T-helper 2 cell (primary cell): ENCODE results near the gene SHISA9.
"Not testable (repeated sequence)": the region's sequence is repeated elsewhere in the genome, so short reads cannot be mapped to it uniquely, and the experiment has no call there.

Experiments used
- DNase-seq, 5 experiments: peaks; one replicate each; pipeline versions ENCODE4 v3.0.0 to v3.0.0-alpha.2; 2012 to 2022
- total RNA-seq, 2 donors: gene quantifications; one replicate each; lab custom pipeline; 2026; lab: John Stamatoyannopoulos, UW

Gene SHISA9
- total RNA-seq: 0 reads per million in 2 donors

DNA sequence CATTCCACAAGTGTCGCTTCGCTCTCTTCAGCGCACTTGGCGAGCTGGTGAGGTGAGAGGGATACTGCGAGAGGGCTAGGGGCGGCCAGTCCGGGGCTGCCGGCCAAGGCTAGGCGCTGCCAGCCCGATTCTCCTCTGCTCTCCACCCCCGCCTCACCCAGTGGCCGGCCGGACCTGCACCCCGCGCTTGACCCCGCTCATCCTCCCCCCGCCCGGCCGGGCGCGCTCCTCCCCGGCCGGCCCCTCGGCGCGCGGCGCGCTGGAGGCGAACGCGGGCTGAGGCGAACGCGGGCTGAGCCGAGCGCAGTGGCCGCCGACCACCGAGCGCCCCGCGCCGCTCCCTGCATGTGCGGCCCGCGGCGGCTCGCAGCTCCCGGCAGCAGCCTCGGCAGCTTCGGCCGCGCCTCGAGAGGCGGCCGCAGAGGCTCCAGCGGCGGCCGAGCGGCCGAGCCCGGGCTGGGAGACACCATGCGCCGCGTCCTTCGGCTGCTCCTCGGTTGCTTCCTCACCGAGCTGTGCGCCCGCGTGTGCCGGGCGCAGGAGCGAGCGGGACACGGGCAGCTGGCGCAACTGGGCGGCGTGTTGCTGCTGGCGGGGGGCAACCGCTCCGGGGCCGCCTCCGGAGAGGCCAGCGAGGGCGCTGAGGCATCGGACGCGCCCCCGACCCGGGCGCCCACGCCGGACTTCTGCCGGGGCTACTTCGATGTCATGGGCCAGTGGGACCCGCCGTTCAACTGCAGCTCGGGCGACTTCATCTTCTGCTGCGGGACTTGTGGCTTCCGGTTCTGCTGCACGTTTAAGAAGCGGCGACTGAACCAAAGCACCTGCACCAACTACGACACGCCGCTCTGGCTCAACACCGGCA lies at the start of gene SHISA9:
Gene SHISA9 (plus strand): TSS at position 2 of the 865 bp plus-strand sequence.
- DNase-seq: peak in 1 of 5 experiments; percentile 13

- DNase-seq: no peak
Observed at GRCh38 chr16:12853972-12854371, 47.4 kb upstream of the SHISA9 start.

- not testable (repeated sequence) for DNase-seq
Observed at GRCh38 chr16:12857435-12857834, 44.0 kb upstream of the SHISA9 start.

DNA sequence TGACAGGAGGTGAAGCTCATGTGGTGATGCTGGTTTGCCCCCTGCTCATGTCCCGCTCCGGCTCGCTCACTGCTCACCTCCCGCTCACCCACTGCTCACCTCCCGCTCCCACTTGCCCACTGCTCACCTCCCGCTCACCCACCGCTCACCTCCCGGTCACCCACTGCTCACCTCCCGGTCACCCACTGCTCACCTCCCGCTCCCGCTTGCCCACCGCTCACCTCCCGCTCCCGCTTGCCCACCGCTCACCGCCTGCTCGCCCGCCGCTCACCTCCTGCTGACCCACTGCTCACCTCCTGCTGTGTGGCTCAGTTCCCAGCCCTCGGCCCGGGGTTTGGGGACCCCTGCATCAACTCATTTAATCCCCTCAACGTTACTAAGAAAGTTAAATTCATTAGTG lies 39.1 kb upstream of the SHISA9 start:
- DNase-seq: no peak

GRCh38 chr16:12862941-12863340 lies 38.5 kb upstream of the SHISA9 start:
- no peak for DNase-seq

GRCh38 chr16:12866981-12867551 lies 34.3 kb upstream of the SHISA9 start:
- DNase-seq: no peak

- no peak for DNase-seq
Observed at GRCh38 chr16:12868169-12868568, 33.2 kb upstream of the SHISA9 start.

- no peak for DNase-seq
Observed at GRCh38 chr16:12868788-12869187, 32.6 kb upstream of the SHISA9 start.

- no peak for DNase-seq
Observed at GRCh38 chr16:12869698-12870427, 31.5 kb upstream of the SHISA9 start.

DNA sequence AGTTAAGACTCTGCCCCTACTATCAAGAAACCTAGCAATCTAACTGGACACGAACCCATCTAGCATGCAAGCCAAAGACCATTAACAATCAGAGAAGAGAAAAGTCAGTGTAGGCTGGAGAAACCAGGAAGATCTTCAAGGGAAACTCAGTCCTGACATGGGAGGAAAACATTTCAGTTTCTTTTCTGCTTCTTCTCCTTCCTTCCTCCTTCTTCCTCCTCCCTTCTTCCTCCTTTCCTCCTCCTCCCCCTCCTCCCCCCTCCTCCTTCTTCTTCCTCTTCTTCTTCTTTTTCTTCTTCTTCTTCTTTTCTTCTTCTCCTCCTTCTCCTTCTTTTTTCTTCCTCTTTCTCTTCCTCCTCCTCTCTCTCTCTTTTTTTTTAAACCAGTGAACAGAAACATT lies 29.6 kb upstream of the SHISA9 start:
- DNase-seq: no peak

DNA sequence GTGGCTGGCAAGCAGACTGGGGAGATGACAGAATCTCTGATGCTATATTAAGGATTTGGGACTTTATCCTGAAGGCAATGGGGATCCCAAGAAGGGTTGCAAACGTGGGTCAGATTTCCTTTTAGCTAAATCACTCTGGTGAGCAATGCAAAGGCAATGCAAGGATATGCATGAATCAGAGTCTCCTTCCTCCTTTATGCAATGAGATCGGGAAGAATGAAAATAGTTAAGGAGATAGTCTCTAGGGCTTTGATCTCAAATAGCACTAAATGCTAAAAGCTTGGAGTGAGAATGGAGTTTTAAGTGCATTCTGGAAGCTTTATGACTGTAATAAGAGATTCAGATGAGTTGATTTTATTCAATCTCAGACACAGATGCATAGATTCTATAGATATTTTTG lies 27.2 kb upstream of the SHISA9 start:
- DNase-seq: no peak

GRCh38 chr16:12876778-12877177 lies 24.6 kb upstream of the SHISA9 start:
- DNase-seq: no peak

- no peak for DNase-seq
Observed at GRCh38 chr16:12878973-12879372, 22.4 kb upstream of the SHISA9 start.

- DNase-seq: no peak
Observed at GRCh38 chr16:12879812-12880211, 21.6 kb upstream of the SHISA9 start.

DNA sequence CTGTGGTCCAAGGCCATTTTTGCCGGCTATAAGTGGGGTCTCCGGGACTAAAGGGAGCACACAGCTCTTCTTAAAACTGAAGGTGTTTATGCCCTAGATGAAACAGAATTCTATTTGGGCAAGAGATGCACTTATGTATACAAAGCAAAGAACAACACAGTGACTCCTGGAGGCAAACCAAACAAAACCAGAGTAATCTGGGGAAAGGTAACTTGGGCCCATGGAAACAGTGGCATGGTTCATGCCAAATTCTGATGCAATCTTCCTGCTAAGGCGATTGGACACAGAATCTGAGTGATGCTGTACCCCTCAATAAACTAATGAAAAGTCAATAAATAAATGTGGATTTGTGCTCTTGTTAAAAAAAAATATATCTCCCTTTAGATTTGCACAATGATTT lies 20.2 kb upstream of the SHISA9 start:
- DNase-seq: no peak

- DNase-seq: no peak
Observed at GRCh38 chr16:12881740-12882139, 19.7 kb upstream of the SHISA9 start.

GRCh38 chr16:12885742-12886141 lies 15.7 kb upstream of the SHISA9 start:
- no peak for DNase-seq

DNA sequence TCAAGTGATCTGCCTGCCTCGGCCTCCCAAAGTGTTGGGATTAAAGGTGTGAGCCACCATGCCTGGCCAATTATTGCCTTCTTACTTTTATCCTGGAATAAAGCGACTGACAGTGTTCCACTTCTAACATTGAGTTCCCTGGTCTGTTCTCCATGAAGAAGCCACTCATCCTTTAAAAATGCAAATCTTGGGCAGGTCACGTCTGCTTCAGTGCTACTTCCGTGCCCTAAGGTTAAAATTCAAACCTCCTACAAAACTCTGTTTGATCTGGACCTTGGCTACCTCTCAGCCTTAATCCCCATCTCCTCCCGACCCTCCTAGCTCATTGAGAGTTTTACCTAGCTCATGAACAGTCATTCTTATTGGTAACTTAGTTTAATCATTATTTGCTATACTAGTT lies 9.6 kb upstream of the SHISA9 start:
- no peak for DNase-seq

GRCh38 chr16:12893050-12893750 lies 8.2 kb upstream of the SHISA9 start:
- DNase-seq: no peak

DNA sequence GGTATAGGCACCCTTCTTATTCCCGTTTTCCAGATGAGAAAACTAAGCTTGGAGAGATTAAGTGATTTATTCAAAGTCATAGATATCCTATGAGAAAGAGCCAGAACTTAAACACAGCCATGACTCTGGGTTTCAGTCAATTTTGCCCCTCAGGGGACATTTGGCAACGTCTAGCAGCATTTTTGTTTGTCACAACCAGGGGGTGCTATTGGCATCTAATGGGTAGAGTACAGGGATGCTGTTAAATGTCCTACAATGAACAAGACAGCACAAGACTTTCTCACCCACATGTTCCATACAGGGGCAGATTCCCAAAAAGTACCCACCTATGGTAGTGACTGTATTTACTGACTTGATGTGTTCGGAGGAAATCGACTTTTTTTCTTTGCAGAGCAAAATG lies 4.8 kb upstream of the SHISA9 start:
- peak in 1 of 5 experiments; percentile 23 for DNase-seq

DNA sequence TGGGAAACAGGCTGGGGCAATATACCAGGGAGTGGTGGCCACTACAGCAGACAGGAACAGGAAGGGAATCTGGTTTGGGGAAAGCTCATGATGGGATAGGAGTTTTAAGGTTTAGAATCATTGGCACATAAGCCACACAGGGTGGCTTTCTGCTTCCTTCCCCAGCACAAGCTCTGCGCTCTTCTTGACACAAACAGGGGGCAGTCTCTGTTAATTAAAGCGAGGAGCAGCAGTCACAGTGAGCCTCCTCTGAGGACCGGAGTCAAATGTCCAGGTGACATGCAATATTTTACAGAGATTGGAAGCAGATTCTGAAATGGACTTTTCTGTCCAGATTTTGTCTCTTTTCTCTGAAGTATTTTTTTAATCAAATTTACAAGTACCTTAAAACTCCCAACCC lies 2.8 kb upstream of the SHISA9 start:
- DNase-seq: no peak

- DNase-seq: no peak
Observed at GRCh38 chr16:12899529-12900143, 1.8 kb upstream of the SHISA9 start.

DNA sequence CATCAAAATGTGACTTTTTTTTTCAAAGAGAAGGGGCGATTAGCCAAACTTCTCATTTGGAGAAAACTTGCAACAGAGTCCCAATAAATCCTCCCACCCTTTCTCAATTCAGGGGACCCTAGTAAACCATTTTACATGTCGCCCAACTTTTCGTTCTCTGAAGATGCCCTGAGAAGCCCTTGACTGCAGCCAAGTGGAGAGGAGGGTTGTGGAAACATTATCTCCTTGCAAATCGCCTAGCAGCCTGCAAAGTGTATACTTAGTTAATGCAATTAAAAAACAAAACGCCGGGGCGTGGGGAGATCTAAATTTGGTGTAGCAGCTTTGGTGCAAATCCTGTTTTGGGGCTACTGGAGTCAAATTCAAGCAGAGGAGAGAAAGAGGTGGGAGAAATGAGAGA lies 1.2 kb upstream of the SHISA9 start:
- no peak for DNase-seq
